NOMO-1 (cell line): Measurements from ENCODE around the gene KLHDC7A.

Source experiments
- DNase-seq, 2 experiments: peaks; one replicate each; lab custom pipeline; 2025; ENCODE audit not compliant: unreplicated experiment in 2 of 2; lab: John Stamatoyannopoulos, UW

Gene KLHDC7A

GRCh38 chr1:18501833-18502232 is 21.1 kb downstream of the KLHDC7A start:
- no peak for DNase-seq

GRCh38 chr1:18504609-18505008 is 23.9 kb downstream of the KLHDC7A start:
- no peak for DNase-seq

- no peak for DNase-seq
Observed at GRCh38 chr1:18505666-18506065, 24.9 kb downstream of the KLHDC7A start.

- DNase-seq = no peak
Observed at GRCh38 chr1:18508084-18508483, 27.4 kb downstream of the KLHDC7A start.

- DNase-seq = no peak
Observed at GRCh38 chr1:18511149-18511873, 30.6 kb downstream of the KLHDC7A start.

- DNase-seq = no peak
Observed at GRCh38 chr1:18511874-18512150, 31.1 kb downstream of the KLHDC7A start.

GRCh38 chr1:18512883-18513282 is 32.2 kb downstream of the KLHDC7A start:
- DNase-seq = no peak

GRCh38 chr1:18513995-18514394 is 33.3 kb downstream of the KLHDC7A start:
- DNase-seq = no peak

GRCh38 chr1:18515120-18515667 is 34.5 kb downstream of the KLHDC7A start:
- no peak for DNase-seq

GRCh38 chr1:18516473-18516872 is 35.7 kb downstream of the KLHDC7A start:
- DNase-seq = no peak

GRCh38 chr1:18526436-18527275 is 45.9 kb downstream of the KLHDC7A start:
- DNase-seq = no peak

GRCh38 chr1:18527514-18527913 is 46.8 kb downstream of the KLHDC7A start:
- no peak for DNase-seq

- DNase-seq = no peak
Observed at GRCh38 chr1:18527921-18528320, 47.2 kb downstream of the KLHDC7A start.

- DNase-seq = no peak
Observed at GRCh38 chr1:18528616-18529015, 47.9 kb downstream of the KLHDC7A start.

- no peak for DNase-seq
Observed at GRCh38 chr1:18529714-18530113, 49.0 kb downstream of the KLHDC7A start.

GRCh38 chr1:18530587-18531502 is 50.1 kb downstream of the KLHDC7A start:
- no peak for DNase-seq

- no peak for DNase-seq
Observed at GRCh38 chr1:18531503-18531845, 50.7 kb downstream of the KLHDC7A start.

GRCh38 chr1:18532390-18533170 is 51.9 kb downstream of the KLHDC7A start:
- DNase-seq = no peak

- no peak for DNase-seq
Observed at GRCh38 chr1:18533259-18533658, 52.5 kb downstream of the KLHDC7A start.

GRCh38 chr1:18534810-18535205 is 54.1 kb downstream of the KLHDC7A start:
- no peak for DNase-seq
